ENCODE measurements around the gene HCK.

DNA sequence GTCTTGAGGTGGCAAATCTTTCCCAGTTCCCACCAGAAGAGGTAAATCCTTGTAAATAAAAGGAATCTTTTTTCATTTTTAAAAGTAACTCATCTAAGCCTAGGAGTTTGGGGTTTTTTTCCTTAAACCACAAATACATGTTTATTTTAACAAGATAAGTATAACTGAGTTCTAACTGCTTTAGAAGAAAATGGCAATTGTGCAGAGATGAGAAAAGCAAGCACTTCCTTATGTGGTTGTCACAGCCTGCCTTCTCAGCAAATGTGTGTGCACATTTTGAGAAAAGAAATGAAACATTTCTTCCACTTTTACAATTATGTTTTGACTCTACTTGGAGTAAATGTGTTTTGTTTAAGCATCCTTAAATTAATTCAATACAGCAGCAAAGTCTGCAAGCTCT, 17.7 kb downstream of the HCK start:
- TF ChIP-seq EZH2 (IDR thresholded peaks at IDR 0.05) (no peak), POLR2AphosphoS5 (IDR thresholded peaks at IDR 0.05; ENCODE audit: borderline replicate concordance, low read depth, low read length) (no peak)
